Suprapubic skin (tissue), 4 donors: Measurements from ENCODE around the gene CYP2C9. TPM values are rescaled to one million over a fixed set of nuclear protein-coding genes. Genes with fewer than 3 reads are reported as not detected.

Experiments used
- DNase-seq, 2 donors: peaks; one replicate each; pipeline ENCODE4 v3.0.0-alpha.2; 2019; ENCODE audit warnings: low spot score in 2 of 2
- H3K27ac ChIP-seq: fragments of 200-600 bp; sonication (generic); one replicate; pipeline ENCODE4 v1.5.1; 2019
- H3K27me3 ChIP-seq: fragments of 200-600 bp; sonication (generic); one replicate; pipeline ENCODE4 v1.5.1; 2019
- H3K36me3 ChIP-seq: fragments of 200-600 bp; sonication (generic); one replicate; pipeline ENCODE4 v1.5.1; 2019
- H3K4me1 ChIP-seq: fragments of 200-600 bp; sonication (generic); one replicate; pipeline ENCODE4 v1.5.1; 2019
- H3K4me3 ChIP-seq: fragments of 200-600 bp; sonication (generic); one replicate; pipeline ENCODE4 v1.5.1; 2019; ENCODE audit warnings: mild to moderate bottlenecking
- H3K9me3 ChIP-seq: fragments of 200-600 bp; sonication (generic); one replicate; pipeline ENCODE4 v1.5.1; 2019
- CTCF ChIP-seq, 2 donors: fragments of 200-600 bp in 1 of 2; fragments of 450-650 bp in 1 of 2; sonication (generic) in 1 of 2; IDR thresholded peaks; one replicate each; pipeline ENCODE4 v1.5.1; 2016 to 2019; ENCODE audit warnings: antibody characterized with exemption in 2 of 2, mild to moderate bottlenecking in 1 of 2, moderate library complexity in 1 of 2
- EP300 ChIP-seq: sonication (generic); formaldehyde crosslinking; IDR thresholded peaks from one replicate; pipeline ENCODE4 v1.6.1; 2017; ENCODE audit warnings: antibody characterized with exemption
- POLR2A ChIP-seq, 2 donors: fragments of 450-650 bp; IDR thresholded peaks; one replicate each; pipeline ENCODE4 v1.6.1; 2017; ENCODE audit warnings: antibody characterized with exemption in 2 of 2, mild to moderate bottlenecking in 2 of 2, moderate library complexity in 2 of 2
- POLR2AphosphoS5 ChIP-seq, 3 donors: sonication (generic); formaldehyde crosslinking; IDR thresholded peaks; one replicate each; pipeline ENCODE4 v1.6.1; 2017; ENCODE audit warnings: antibody characterized with exemption in 3 of 3
- WGBS: methylation state at CpG from one replicate; pipeline ENCODE4 v1.1.5; 2018; 5-methylcytosine and 5-hydroxymethylcytosine counted together
- total RNA-seq, 4 donors: library from RNA; depleted of rRNA; stranded (reverse); fragments of >200 nt; gene quantifications; one replicate each; pipeline ENCODE4 v1.1.0, GENCODE V29; 2016

Gene CYP2C9
- total RNA-seq, 4 donors from 2014 or later = 1.5 to 7.2 (median 2.5) TPM

DNA sequence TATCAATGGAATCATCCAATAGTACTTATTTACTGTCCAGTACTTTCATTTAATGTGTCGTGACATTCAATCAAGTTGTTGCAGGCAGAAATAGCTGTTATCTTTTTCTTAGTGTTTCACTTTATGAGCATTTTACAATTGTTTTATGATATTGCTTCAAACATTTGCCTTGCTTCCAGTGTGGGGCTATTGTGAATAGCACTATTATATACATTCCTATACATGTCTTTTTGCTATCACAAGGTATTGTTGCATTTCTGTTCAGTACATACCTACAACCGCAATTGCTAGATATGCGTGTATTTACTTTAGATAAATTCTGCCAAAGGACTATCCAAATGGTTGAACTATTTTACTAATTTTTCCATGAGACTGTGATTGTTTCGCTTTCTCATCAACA is 95.9 kb downstream of the CYP2C9 start:
- 93% methylated on average over 4 of the region's 4 CpGs for WGBS
- Histone ChIP-seq H3K27ac (no peak overlapping the region), H3K36me3 (no peaks in the 10 kb centered on the region), H3K27me3 (no peaks in the 10 kb centered on the region), H3K9me3 (no peaks in the 10 kb centered on the region), H3K4me3 (no peak overlapping the region), H3K4me1 (no peaks in the 10 kb centered on the region)
- no peak for DNase-seq
- TF ChIP-seq CTCF (IDR thresholded peaks at IDR 0.05) (no peak), POLR2A (IDR thresholded peaks at IDR 0.05) (no peak), EP300 (no peak), POLR2AphosphoS5 (IDR thresholded peaks at IDR 0.05) (no peak)

DNA sequence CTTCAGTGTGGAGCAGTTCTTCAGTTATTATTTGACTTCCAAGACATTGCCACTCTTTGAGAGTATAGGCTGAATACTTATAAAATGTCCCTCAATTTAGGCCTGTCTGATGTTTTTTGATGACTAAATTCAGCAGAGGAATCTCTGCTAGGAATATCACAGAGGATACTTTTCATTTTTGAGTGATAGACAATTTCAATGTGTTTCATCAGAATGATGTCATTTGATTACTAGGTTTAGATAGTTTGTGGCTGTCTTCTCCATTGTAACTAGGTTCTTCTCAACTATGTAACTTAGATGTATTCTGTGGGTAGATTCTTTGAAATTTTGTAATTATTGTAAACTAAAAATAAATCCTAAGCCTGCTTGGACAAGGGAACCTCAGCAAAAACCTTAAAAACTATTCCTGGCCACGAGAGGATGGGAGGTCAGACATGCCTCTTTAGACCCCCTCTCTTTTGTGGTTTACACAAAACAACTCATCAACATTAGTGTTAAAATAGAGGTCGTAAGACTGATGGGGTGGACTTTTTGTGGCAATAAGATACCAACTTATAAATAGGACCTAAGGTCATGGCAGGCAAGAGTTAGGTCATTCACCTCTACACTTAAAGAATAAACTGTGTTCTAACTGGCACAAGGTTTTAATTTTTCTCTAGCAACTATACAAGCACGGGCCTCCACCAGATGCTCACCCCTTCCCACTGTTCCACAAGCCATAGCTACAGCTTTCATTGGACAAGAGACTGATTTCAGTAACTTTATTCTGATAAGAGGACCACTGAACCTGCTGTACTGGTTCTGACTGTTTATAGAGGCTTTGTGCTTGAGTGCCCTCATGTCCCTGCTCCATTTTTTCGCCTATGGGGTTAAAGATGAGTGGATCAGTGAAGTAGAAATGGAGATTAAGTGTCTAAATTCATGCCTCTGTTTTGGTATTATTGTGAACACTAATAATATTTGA is 97.2 kb downstream of the CYP2C9 start:
- Histone ChIP-seq H3K9me3 (no peaks in the 10 kb centered on the region), H3K4me3 (no peak overlapping the region), H3K27me3 (no peaks in the 10 kb centered on the region), H3K27ac (no peak overlapping the region), H3K36me3 (no peaks in the 10 kb centered on the region), H3K4me1 (no peaks in the 10 kb centered on the region)
- WGBS = 58% methylated on average over 4 of the region's 4 CpGs
- DNase-seq = no peak
- no peak for TF ChIP-seq CTCF (IDR thresholded peaks at IDR 0.05)
- TF ChIP-seq EP300 = no peak
- TF ChIP-seq POLR2AphosphoS5 (IDR thresholded peaks at IDR 0.05) = no peak
- TF ChIP-seq POLR2A (IDR thresholded peaks at IDR 0.05) = no peak

DNA sequence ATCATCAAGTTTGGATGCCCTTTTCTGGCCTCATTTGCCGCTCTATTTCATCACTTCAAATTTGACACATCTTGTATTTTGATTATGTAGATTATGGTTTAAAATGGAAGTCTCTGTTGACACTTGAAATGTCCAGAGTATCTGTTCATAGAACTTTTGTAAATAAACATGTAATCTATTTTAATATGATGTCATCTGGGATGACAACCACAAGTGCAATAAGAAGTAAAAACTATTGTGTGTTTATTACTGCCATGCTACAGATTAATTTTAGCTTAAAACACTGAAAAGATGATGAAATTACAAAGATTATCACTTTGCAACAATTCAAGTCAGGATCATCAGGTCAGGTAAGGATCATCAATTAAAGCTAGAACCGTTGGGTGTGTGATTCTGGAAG is 100.8 kb downstream of the CYP2C9 start:
- no peak overlapping the region for H3K27ac ChIP-seq
- no peaks in the 10 kb centered on the region for H3K9me3 ChIP-seq
- H3K36me3 ChIP-seq = no peaks in the 10 kb centered on the region
- 86% methylated on average over 2 of the region's 2 CpGs for WGBS
- no peaks in the 10 kb centered on the region for H3K27me3 ChIP-seq
- no peak overlapping the region for H3K4me3 ChIP-seq
- no peaks in the 10 kb centered on the region for H3K4me1 ChIP-seq
- no peak for DNase-seq
- TF ChIP-seq POLR2AphosphoS5 (IDR thresholded peaks at IDR 0.05) (no peak), EP300 (no peak), CTCF (IDR thresholded peaks at IDR 0.05) (no peak), POLR2A (IDR thresholded peaks at IDR 0.05) (no peak)

Other genes with a start within 250 kb of the CYP2C9 start
- gene CYP2C19, start 176.0 kb upstream of the CYP2C9 start, total RNA-seq = 1 to 10 TPM in 2 of 4 donors, under 1 TPM in 2; 0.30 to 1.9 (median 1.0) TPM
- gene CYP2C8, start 130.8 kb downstream of the CYP2C9 start, total RNA-seq = 1 to 10 TPM in 1 of 4 donors, not detected in 3; 1.3 TPM